ENCODE results near the gene IGSF9. TPM values are rescaled to one million over a fixed set of nuclear protein-coding genes. Genes with fewer than 3 reads are reported as not detected.

IGSF9 gene
- total RNA-seq, 1 experiment from 2014 or later: 23.4 TPM

- H4K20me1 ChIP-seq (ENCODE audit: insufficient read depth): no peaks in the 10 kb centered on the region
- no peaks in the 10 kb centered on the region for H3K9me2 ChIP-seq (ENCODE audit: insufficient read depth)
- no peak for DNase-seq
- no peak overlapping the region for H3K4me2 ChIP-seq
- no peak overlapping the region for H2AFZ ChIP-seq
- ChIA-PET POLR2A (ENCODE audit: unreplicated experiment) (no interaction called here), CTCF (no interaction called here)
- peaks cover 37% of the 10 kb centered on the region for H3F3A ChIP-seq (ENCODE audit: insufficient read depth, low read depth)
- no peak overlapping the region for H3K4me3 ChIP-seq
- intact Hi-C loops (cut with micrococcal nuclease; ENCODE audit: unreplicated experiment): no loop called here
- no peak for TF ChIP-seq CTCF (conservative IDR thresholded peaks at IDR 0.05)
- TF ChIP-seq EZH2 (IDR thresholded peaks at IDR 0.05; ENCODE audit: low read depth): no peak
- BruUV-seq (replicated peaks): no TSS peak
- H3K79me2 ChIP-seq (ENCODE audit: low read depth): no peaks in the 10 kb centered on the region
- H3K36me3 ChIP-seq (ENCODE audit: low read depth): no peaks in the 10 kb centered on the region
- 0 out of 2 replicates have a peak, but pooled peaks cover under 1% of the 10 kb centered on the region for H3K9me3 ChIP-seq (ENCODE audit: insufficient read depth, low read depth)
- H3K4me1 ChIP-seq (replicated peaks; ENCODE audit: insufficient read depth): peaks cover 36% of the 10 kb centered on the region
- no peak overlapping the region for H3K27ac ChIP-seq
- H3K27me3 ChIP-seq (ENCODE audit: insufficient read depth, low read depth): no peaks in the 10 kb centered on the region
Observed at GRCh38 chr1:159898527-159898926, 46.9 kb downstream of the IGSF9 start.

GRCh38 chr1:159897962-159898361 is 47.5 kb downstream of the IGSF9 start:
- Histone ChIP-seq H3K27me3 (ENCODE audit: insufficient read depth, low read depth) (no peaks in the 10 kb centered on the region), H3F3A (ENCODE audit: insufficient read depth, low read depth) (peaks cover 36% of the 10 kb centered on the region), H2AFZ (no peak overlapping the region), H3K36me3 (ENCODE audit: low read depth) (no peaks in the 10 kb centered on the region), H3K4me2 (no peak overlapping the region), H3K4me1 (replicated peaks; ENCODE audit: insufficient read depth) (peaks cover 36% of the 10 kb centered on the region), H4K20me1 (ENCODE audit: insufficient read depth) (no peaks in the 10 kb centered on the region), H3K79me2 (ENCODE audit: low read depth) (no peaks in the 10 kb centered on the region), H3K9me3 (ENCODE audit: insufficient read depth, low read depth) (no peaks in the 10 kb centered on the region), H3K9me2 (ENCODE audit: insufficient read depth) (no peaks in the 10 kb centered on the region), H3K4me3 (no peak overlapping the region), H3K27ac (no peak overlapping the region)
- DNase-seq: no peak
- TF ChIP-seq CTCF (conservative IDR thresholded peaks at IDR 0.05) (no peak), EZH2 (IDR thresholded peaks at IDR 0.05; ENCODE audit: low read depth) (no peak)
- CTCF ChIA-PET: no interaction called here
- POLR2A ChIA-PET (ENCODE audit: unreplicated experiment): no interaction called here
- BruUV-seq (replicated peaks): no TSS peak
- intact Hi-C loops (cut with micrococcal nuclease; ENCODE audit: unreplicated experiment): no loop called here

GRCh38 chr1:159896546-159896930 is 48.9 kb downstream of the IGSF9 start:
- intact Hi-C loops (cut with micrococcal nuclease; ENCODE audit: unreplicated experiment): no loop called here
- H3K9me3 ChIP-seq (ENCODE audit: insufficient read depth, low read depth): no peaks in the 10 kb centered on the region
- ChIA-PET CTCF (interaction anchor here (0.6 kb wide), 1 partner anchor 45 kb away, joined by 3 read pairs; no protein-coding TSS in a partner anchor), POLR2A (ENCODE audit: unreplicated experiment) (interaction anchor here (0.6 kb wide), 1 partner anchor 20 kb away, joined by 3 read pairs; no protein-coding TSS in a partner anchor)
- no peak overlapping the region for H3K4me3 ChIP-seq
- H3K4me2 ChIP-seq: no peak overlapping the region
- H3K4me1 ChIP-seq (replicated peaks; ENCODE audit: insufficient read depth): peaks cover 23% of the 10 kb centered on the region
- H3K27me3 ChIP-seq (ENCODE audit: insufficient read depth, low read depth): no peaks in the 10 kb centered on the region
- H2AFZ ChIP-seq: no peak overlapping the region
- no peaks in the 10 kb centered on the region for H3K36me3 ChIP-seq (ENCODE audit: low read depth)
- no peak for DNase-seq
- H3F3A ChIP-seq (ENCODE audit: insufficient read depth, low read depth): peaks cover 27% of the 10 kb centered on the region
- H4K20me1 ChIP-seq (ENCODE audit: insufficient read depth): no peaks in the 10 kb centered on the region
- no peaks in the 10 kb centered on the region for H3K9me2 ChIP-seq (ENCODE audit: insufficient read depth)
- BruUV-seq (replicated peaks): no TSS peak
- TF ChIP-seq CTCF (conservative IDR thresholded peaks at IDR 0.05) (no peak), EZH2 (IDR thresholded peaks at IDR 0.05; ENCODE audit: low read depth) (no peak)
- H3K79me2 ChIP-seq (ENCODE audit: low read depth): no peaks in the 10 kb centered on the region
- no peak overlapping the region for H3K27ac ChIP-seq

Data from PC-9 (cell line).